Osteoblast (primary cell): ENCODE measurements around the gene DNPEP. TPM values are rescaled to one million over a fixed set of nuclear protein-coding genes. Genes with fewer than 3 reads are reported as not detected.

Source experiments
- DNase-seq: peaks from one replicate; pipeline ENCODE4 v3.0.0; 2011; ENCODE audit warnings: low spot score, mixed read lengths; ENCODE audit not compliant: insufficient read length; ENCODE audit errors: missing footprints
- H2AFZ ChIP-seq: 2 replicates; pipeline ENCODE4 v1.6.0; 2011; ENCODE audit warnings: mild to moderate bottlenecking, low read length
- H3K27ac ChIP-seq: 2 replicates; pipeline ENCODE4 v1.5.1; 2011; ENCODE audit warnings: mild to moderate bottlenecking, low read depth, low read length, moderate library complexity
- H3K27me3 ChIP-seq: 2 replicates; pipeline ENCODE4 v1.6.0; 2012; ENCODE audit warnings: mild to moderate bottlenecking, control low read depth, inconsistent platforms, low read length, moderate library complexity; ENCODE audit not compliant: insufficient read depth
- H3K36me3 ChIP-seq: 2 replicates; pipeline ENCODE4 v1.5.1; 2011; ENCODE audit warnings: mild to moderate bottlenecking, low read length, control low read depth, moderate library complexity; ENCODE audit not compliant: insufficient read depth
- H3K4me1 ChIP-seq: 2 replicates; pipeline ENCODE4 v1.5.1; 2011; ENCODE audit warnings: mild to moderate bottlenecking, low read length, control low read depth, moderate library complexity; ENCODE audit not compliant: insufficient read depth
- H3K4me2 ChIP-seq: 2 replicates; pipeline ENCODE4 v1.6.0; 2011; ENCODE audit warnings: mild to moderate bottlenecking, low read length; ENCODE audit not compliant: insufficient read depth
- H3K4me3 ChIP-seq: fragments of 200-600 bp; sonication (generic); 3 replicates; pipeline ENCODE4 v1.5.1; 2012; ENCODE audit warnings: mild to moderate bottlenecking, low read length, inconsistent platforms; ENCODE audit not compliant: insufficient read depth
- H3K79me2 ChIP-seq: 2 replicates; pipeline ENCODE4 v1.6.0; 2012; ENCODE audit warnings: mild to moderate bottlenecking, low read length, control low read depth, inconsistent platforms; ENCODE audit not compliant: insufficient read depth
- H3K9me3 ChIP-seq: 2 replicates; pipeline ENCODE4 v1.5.1; 2011; ENCODE audit warnings: low read depth, low read length, control low read depth
- H4K20me1 ChIP-seq: 2 replicates; pipeline ENCODE4 v1.6.0; 2012; ENCODE audit warnings: mild to moderate bottlenecking, low read length, control low read depth; ENCODE audit not compliant: insufficient read depth
- total RNA-seq: library from RNA; depleted of rRNA; stranded (reverse); fragments of >200 nt; gene quantifications from 2 replicates; pipeline ENCODE4 v1.2.3, GENCODE V29; 2012
- TF ChIP-seq, protein P1 (sequence below): IDR thresholded peaks from 2 replicates; pipeline ENCODE4 v1.5.1; 2011; ENCODE audit warnings: mild to moderate bottlenecking, low read depth, low read length, moderate library complexity; ENCODE audit errors: extremely low read depth

The DNPEP gene
- total RNA-seq, 1 donor = 67.3 TPM

DNA sequence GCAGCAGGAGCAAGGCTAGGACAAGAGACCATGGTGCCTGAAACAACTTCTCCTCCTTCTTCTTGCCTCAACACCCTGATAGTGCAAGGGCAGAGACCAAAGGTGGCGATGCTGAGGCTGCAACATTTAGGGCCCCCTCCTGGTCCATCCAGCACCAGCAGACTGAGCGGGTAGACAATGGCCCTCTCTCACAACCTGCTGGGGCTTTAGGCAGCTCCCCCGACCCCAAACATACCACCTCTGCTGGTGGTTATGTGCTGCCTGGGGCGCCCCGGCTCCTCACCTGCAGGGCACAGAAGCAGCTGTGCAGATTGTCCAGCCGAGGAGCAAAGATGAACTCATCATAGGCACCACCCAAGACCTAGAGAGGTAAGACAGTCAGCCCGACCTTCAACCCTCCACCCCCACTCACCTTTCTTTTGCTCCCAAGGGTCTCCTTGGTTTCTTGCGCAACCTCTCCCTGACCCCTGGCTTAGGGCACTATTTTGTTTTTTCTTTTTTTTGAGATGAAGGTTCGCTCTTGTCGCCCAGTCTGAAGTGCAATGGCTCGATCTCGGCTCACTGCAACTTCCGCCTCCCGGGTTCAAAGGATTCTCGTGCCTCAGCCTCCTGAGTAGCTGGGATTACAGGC is 3.5 kb downstream of the DNPEP start:
- DNase-seq = no peak
- peaks cover 14% of the 10 kb centered on the region for H3K4me1 ChIP-seq

DNA sequence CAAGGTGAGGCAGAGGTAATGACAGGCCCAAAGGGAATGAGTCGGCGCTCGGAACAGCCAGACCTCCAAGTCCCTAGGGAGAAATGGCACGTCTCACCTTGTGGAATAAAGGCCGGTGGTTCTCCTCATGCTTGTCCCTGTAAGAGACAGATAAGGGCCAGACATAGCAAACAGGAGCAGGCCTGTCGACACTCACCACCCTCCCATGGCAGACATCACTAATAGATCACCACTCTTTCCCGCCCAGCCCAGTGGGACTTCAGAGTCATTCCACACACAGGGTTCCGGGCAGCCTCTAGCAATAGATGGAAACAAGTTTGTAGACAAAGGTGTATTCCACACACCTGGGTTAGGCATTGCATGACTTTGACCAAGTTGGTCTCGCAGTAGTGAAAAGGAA is 6.3 kb downstream of the DNPEP start:
- H3K36me3 ChIP-seq = peaks cover 54% of the 10 kb centered on the region
- no peak overlapping the region for H3K4me3 ChIP-seq
- no peak overlapping the region for H2AFZ ChIP-seq
- H3K9me3 ChIP-seq = no peaks in the 10 kb centered on the region
- no peak overlapping the region for H3K4me2 ChIP-seq
- no peak for DNase-seq
- H4K20me1 ChIP-seq = peaks cover 4% of the 10 kb centered on the region
- TF ChIP-seq, protein P1, sequence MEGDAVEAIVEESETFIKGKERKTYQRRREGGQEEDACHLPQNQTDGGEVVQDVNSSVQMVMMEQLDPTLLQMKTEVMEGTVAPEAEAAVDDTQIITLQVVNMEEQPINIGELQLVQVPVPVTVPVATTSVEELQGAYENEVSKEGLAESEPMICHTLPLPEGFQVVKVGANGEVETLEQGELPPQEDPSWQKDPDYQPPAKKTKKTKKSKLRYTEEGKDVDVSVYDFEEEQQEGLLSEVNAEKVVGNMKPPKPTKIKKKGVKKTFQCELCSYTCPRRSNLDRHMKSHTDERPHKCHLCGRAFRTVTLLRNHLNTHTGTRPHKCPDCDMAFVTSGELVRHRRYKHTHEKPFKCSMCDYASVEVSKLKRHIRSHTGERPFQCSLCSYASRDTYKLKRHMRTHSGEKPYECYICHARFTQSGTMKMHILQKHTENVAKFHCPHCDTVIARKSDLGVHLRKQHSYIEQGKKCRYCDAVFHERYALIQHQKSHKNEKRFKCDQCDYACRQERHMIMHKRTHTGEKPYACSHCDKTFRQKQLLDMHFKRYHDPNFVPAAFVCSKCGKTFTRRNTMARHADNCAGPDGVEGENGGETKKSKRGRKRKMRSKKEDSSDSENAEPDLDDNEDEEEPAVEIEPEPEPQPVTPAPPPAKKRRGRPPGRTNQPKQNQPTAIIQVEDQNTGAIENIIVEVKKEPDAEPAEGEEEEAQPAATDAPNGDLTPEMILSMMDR = no peak
- H3K79me2 ChIP-seq = peaks cover under 1% of the 10 kb centered on the region
- H3K27ac ChIP-seq = no peak overlapping the region
- no peaks in the 10 kb centered on the region for H3K27me3 ChIP-seq
- peaks cover 2% of the 10 kb centered on the region for H3K4me1 ChIP-seq

More for the DNA sequence above, 3.5 kb downstream of the DNPEP start:
- no peaks in the 10 kb centered on the region for H3K27me3 ChIP-seq
- peaks cover 54% of the 10 kb centered on the region for H3K36me3 ChIP-seq
- no peaks in the 10 kb centered on the region for H3K9me3 ChIP-seq
- H3K79me2 ChIP-seq = peaks cover 7% of the 10 kb centered on the region
- H3K27ac ChIP-seq = no peak overlapping the region
- no peak overlapping the region for H2AFZ ChIP-seq
- TF ChIP-seq, protein P1 = no peak
- no peak overlapping the region for H3K4me3 ChIP-seq
- H3K4me2 ChIP-seq = no peak overlapping the region
- peaks cover 11% of the 10 kb centered on the region for H4K20me1 ChIP-seq

DNA sequence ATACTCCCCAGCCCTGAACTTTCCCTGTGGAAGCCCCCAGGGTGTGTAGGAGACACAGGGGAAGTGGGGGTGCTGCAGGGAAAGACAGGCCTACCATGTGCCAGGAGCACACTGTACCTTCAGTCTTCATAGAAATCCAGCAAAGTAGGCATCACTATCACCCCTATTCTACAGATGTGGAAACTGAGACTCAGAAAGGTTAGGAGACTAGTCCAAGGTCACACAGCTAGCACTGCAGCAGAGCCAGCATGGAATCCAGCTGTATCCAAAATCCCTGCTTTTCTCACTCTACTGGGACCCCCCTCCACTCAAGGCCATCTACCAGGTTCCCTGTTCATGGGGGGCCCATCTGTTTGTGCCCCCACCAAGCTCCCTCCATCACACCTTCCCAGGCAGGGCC is 6.8 kb downstream of the DNPEP start:
- peaks cover 49% of the 10 kb centered on the region for H3K36me3 ChIP-seq
- H2AFZ ChIP-seq = no peak overlapping the region
- no peaks in the 10 kb centered on the region for H3K4me1 ChIP-seq
- H3K27me3 ChIP-seq = no peaks in the 10 kb centered on the region
- no peak overlapping the region for H3K27ac ChIP-seq
- H3K79me2 ChIP-seq = no peaks in the 10 kb centered on the region
- H4K20me1 ChIP-seq = peaks cover 3% of the 10 kb centered on the region
- no peak overlapping the region for H3K4me3 ChIP-seq
- H3K9me3 ChIP-seq = no peaks in the 10 kb centered on the region
- DNase-seq = no peak
- TF ChIP-seq, protein P1 = no peak
- no peak overlapping the region for H3K4me2 ChIP-seq

DNA sequence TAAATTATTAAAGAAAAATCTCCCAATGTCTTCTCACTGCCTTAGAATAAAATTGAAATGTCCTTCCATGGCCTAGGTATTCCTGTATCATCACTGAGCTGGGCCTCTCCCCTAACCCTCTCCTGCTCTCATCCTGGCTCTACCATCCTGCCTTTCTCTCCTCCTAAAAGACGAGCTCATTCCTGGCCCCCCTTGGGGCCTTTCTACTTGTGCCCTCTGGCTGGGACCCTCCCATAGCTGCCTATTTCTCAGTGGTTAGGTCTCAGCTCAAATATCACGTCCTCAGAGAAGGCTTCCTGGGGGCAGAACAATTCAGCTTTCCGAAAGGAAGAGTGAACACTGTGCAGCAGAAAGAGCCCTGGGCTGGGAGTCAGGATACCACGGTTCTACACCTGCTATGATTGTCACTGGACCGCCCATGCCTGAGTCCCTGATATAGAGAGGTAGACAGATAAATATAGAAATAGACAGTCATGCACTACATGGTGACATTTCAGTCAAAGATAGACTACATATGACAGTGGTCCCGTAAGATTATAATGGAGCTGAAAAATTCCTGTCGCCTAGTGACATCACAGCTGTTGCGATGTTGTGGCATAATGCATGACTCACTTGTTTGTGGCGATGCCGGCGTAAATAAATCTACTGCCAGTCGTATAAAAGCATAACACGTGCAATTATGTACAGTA is 9.4 kb downstream of the DNPEP start:
- Histone ChIP-seq H3K9me3 (no peaks in the 10 kb centered on the region), H3K4me3 (no peak overlapping the region), H3K27ac (no peak overlapping the region), H3K36me3 (peaks cover 42% of the 10 kb centered on the region), H3K79me2 (no peaks in the 10 kb centered on the region), H4K20me1 (peaks cover 3% of the 10 kb centered on the region), H2AFZ (no peak overlapping the region), H3K4me1 (no peaks in the 10 kb centered on the region), H3K4me2 (no peak overlapping the region), H3K27me3 (no peaks in the 10 kb centered on the region)
- TF ChIP-seq, protein P1 = no peak
- DNase-seq = no peak
